HepG2 (cell line): ENCODE measurements around the gene DOCK11. TPM values are rescaled to one million over a fixed set of nuclear protein-coding genes. Genes with fewer than 3 reads are reported as not detected.

ENCODE experiments used
- ATAC-seq: fragments of 200-7000 bp; cut with Tn5 transposase; 3 replicates; pipeline ENCODE4 v1.9.1; 2020; ENCODE audit warnings: mild to moderate bottlenecking, moderate library complexity
- BruUV-seq: library from RNA; stranded (reverse); fragments of 400-500 nt; replicated peaks from 2 replicates; lab custom pipeline; 2021; lab: Mats Ljungman, UMichigan
- CTCF ChIA-PET: fragments of 300-600 bp; formaldehyde crosslinking; extraction: SDS; loops from one replicate; lab custom pipeline; 2021; ENCODE audit warnings: low total read pairs, inconsistent platforms, low intra/inter-chr PET ratio; lab: Yijun Ruan, JAX
- POLR2A ChIA-PET: fragments of 350-600 bp; sonication (Branson Sonifier 250); formaldehyde crosslinking; loops from one replicate; lab custom pipeline; 2020; ENCODE audit warnings: antibody characterized with exemption, inconsistent platforms; lab: Yijun Ruan, JAX
- DNase-seq: peaks from one replicate; pipeline ENCODE4 v3.0.0-alpha.2; 2015; ENCODE audit warnings: low spot score
- FAIRE-seq: peaks from 3 replicates; lab custom pipeline; 2011; peaks lifted over from hg19 to GRCh38; lab: Jason Lieb, UNC
- H2AFZ ChIP-seq: one replicate; pipeline ENCODE4 v1.6.1; 2011; ENCODE audit warnings: low read length, inconsistent platforms
- H3K27ac ChIP-seq: fragments of 300-600 bp; 3 replicates; pipeline ENCODE4 v1.8.0; 2011; ENCODE audit warnings: mixed run types, mild to moderate bottlenecking, mixed read lengths, low read length, inconsistent platforms; ENCODE audit not compliant: insufficient read depth; ENCODE audit errors: extremely low read length
- H3K27me3 ChIP-seq, 2 experiments: fragments of 200-600 bp in 1 of 2; 2 replicates in 1 of 2; 3 replicates in 1 of 2; pipeline versions ENCODE4 v1.6.0 to v1.8.0; 2011; ENCODE audit warnings: low read length in 2 of 2, mild to moderate bottlenecking in 2 of 2, moderate library complexity in 2 of 2, inconsistent platforms in 1 of 2; ENCODE audit not compliant: insufficient read depth in 2 of 2, control insufficient read depth in 1 of 2
- H3K36me3 ChIP-seq, 2 experiments: fragments of 200-600 bp in 1 of 2; replicated peaks in 1 of 2; 2 replicates in 1 of 2; 3 replicates in 1 of 2; pipeline versions ENCODE4 v1.5.1 to v1.8.0; 2011; ENCODE audit warnings: low read length in 2 of 2, inconsistent platforms in 1 of 2; ENCODE audit not compliant: insufficient read depth in 2 of 2, control insufficient read depth in 1 of 2
- H3K4me1 ChIP-seq: 2 replicates; pipeline ENCODE4 v1.5.1; 2012; ENCODE audit warnings: low read length, inconsistent platforms; ENCODE audit not compliant: insufficient read depth
- H3K4me2 ChIP-seq: 2 replicates; pipeline ENCODE4 v1.6.0; 2011; ENCODE audit warnings: low read depth, low read length, inconsistent platforms
- H3K4me3 ChIP-seq, 3 experiments: fragments of 200-600 bp in 1 of 3; sonication (generic), shearing (Covaris generic) in 1 of 3; replicated peaks in 1 of 3; 2 replicates each; pipeline ENCODE4 v1.5.1; 2011 to 2016; ENCODE audit warnings: low read length in 3 of 3, inconsistent platforms in 2 of 3, low read depth in 2 of 3, mild to moderate bottlenecking in 2 of 3, control low read depth in 1 of 3, mixed read lengths in 1 of 3; ENCODE audit not compliant: insufficient read depth in 1 of 3
- H3K79me2 ChIP-seq: one replicate; pipeline ENCODE4 v1.6.1; 2011; ENCODE audit warnings: low read length, inconsistent platforms; ENCODE audit not compliant: insufficient read depth
- H3K9ac ChIP-seq: 2 replicates; pipeline ENCODE4 v1.6.0; 2011; ENCODE audit warnings: mild to moderate bottlenecking, low read depth, low read length, inconsistent platforms; ENCODE audit not compliant: insufficient read depth
- H3K9me3 ChIP-seq: 2 replicates; pipeline ENCODE4 v1.5.1; 2012; ENCODE audit warnings: mild to moderate bottlenecking, low read length
- H4K20me1 ChIP-seq: 2 replicates; pipeline ENCODE4 v1.6.0; 2011; ENCODE audit warnings: inconsistent platforms, mild to moderate bottlenecking, low read length, moderate library complexity; ENCODE audit not compliant: insufficient read depth
- ARNT ChIP-seq: fragments of 450-650 bp; IDR thresholded peaks from 2 replicates; pipeline ENCODE4 v1.6.1; 2017
- CEBPB ChIP-seq: IDR thresholded peaks from 2 replicates; pipeline ENCODE4 v1.6.1; 2011; ENCODE audit warnings: low read depth, low read length, improper control_type of control experiment, borderline replicate concordance
- POLR2AphosphoS2 ChIP-seq: IDR thresholded peaks from 2 replicates; pipeline ENCODE4 v1.6.1; 2011; ENCODE audit warnings: low read depth, low read length, improper control_type of control experiment
- RAD21 ChIP-seq: fragments of 450-650 bp; formaldehyde crosslinking; IDR thresholded peaks from 2 replicates; pipeline ENCODE4 v1.5.0; 2020; ENCODE audit warnings: mild to moderate bottlenecking
- SMC3 ChIP-seq: IDR thresholded peaks from 2 replicates; pipeline ENCODE4 v1.6.1; 2011; ENCODE audit warnings: low read length, improper control_type of control experiment
- STAG1 ChIP-seq: sonication (generic); formaldehyde crosslinking; IDR thresholded peaks from 2 replicates; pipeline ENCODE4 v1.4.0; 2020; ENCODE audit warnings: missing genetic modification reagents
- ZMYM4 ChIP-seq: sonication (generic); formaldehyde crosslinking; IDR thresholded peaks from 2 replicates; pipeline ENCODE4 v1.8.1; 2023; ENCODE audit warnings: mild to moderate bottlenecking, missing genetic modification reagents
- ZNF644 ChIP-seq: IDR thresholded peaks from 2 replicates; pipeline ENCODE4 v1.6.1; 2016; ENCODE audit warnings: low read depth
- ZNF75D ChIP-seq: sonication (generic); formaldehyde crosslinking; IDR thresholded peaks from 2 replicates; pipeline ENCODE4 v1.8.1; 2023; ENCODE audit warnings: missing genetic modification reagents, mild to moderate bottlenecking, borderline replicate concordance
- WGBS: methylation state at CpG from one replicate; pipeline ENCODE4 v1.1.6; 2017; ENCODE audit warnings: low lambda C conversion rate; 5-methylcytosine and 5-hydroxymethylcytosine counted together
- in situ Hi-C: cut with HindIII; loops from 2 replicates; pipeline ENCODE4 v1.10.0; 2017; ENCODE audit warnings: low pct_unique_long_range_greater_than_20kb; ENCODE audit not compliant: extremely low pct_ligation_motif_present
- intact Hi-C: fragments of 100-400 bp; cut with micrococcal nuclease; formaldehyde crosslinking; loops from one replicate; pipeline ENCODE4 v1.10.0; 2022; ENCODE audit not compliant: unreplicated experiment
- polyA plus RNA-seq, 8 experiments: library from polyadenylated mRNA; depleted of rRNA in 3 of 8; stranded (reverse) in 7 of 8; unstranded in 1 of 8; fragments of >200 nt; fragmentation: Illumina TruSeq in 4 of 8; extraction: Trizol in 4 of 8; gene quantifications; 2 replicates each; pipeline versions ENCODE4 v1.2.1 to v1.2.3, GENCODE V29; 2011 to 2016; ENCODE audit warnings: low read depth in 4 of 8, missing spikeins in 1 of 8, mixed read lengths in 1 of 8; ENCODE audit not compliant: insufficient read depth in 1 of 8
- total RNA-seq, 5 experiments: library from RNA; depleted of rRNA; stranded (reverse); fragments of >200 nt; fragmentation: Illumina TruSeq; extraction: Trizol; gene quantifications; 2 replicates each; pipeline ENCODE4 v1.2.3, GENCODE V29; 2016; ENCODE audit warnings: low read depth in 1 of 5
- TF ChIP-seq, protein P1 (sequence below): sonication (generic); formaldehyde crosslinking; IDR thresholded peaks from 2 replicates; pipeline ENCODE4 v1.5.0; 2020; ENCODE audit warnings: mild to moderate bottlenecking, missing genetic modification reagents, moderate library complexity
- TF ChIP-seq, protein P2 (sequence below): sonication (generic); formaldehyde crosslinking; IDR thresholded peaks from 2 replicates; pipeline ENCODE4 v1.4.0; 2020; ENCODE audit warnings: mild to moderate bottlenecking, missing genetic modification reagents

The DOCK11 gene
- total and polyA plus RNA-seq, 2 of the 13 experiments (the other 11 are each of a cell fraction or from before 2014, with no cell fraction given): 0.02 to 0.12 TPM

DNA sequence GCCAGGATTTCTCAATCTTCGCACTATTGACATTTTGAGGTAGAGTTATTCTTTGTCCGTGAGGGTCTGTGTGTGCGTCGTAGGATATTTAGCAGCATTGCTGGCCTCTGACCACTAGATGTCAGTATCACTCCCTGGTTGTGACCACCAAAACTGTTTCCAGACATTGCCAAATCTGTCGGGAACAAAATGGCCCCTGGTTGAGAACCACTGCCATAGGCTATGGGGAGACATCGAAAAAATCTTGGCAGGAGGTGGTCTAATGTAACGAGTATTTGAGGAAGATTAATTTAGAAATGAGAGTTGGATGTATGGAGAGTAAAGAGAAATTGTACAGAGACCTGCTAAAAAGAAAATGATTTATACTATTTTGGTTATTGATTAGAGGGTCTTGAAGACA is 108.4 kb downstream of the DOCK11 start:
- ChIA-PET POLR2A (no interaction called here), CTCF (interaction anchor here (1.4 kb wide), 1 partner anchor 203 kb away, joined by 9 read pairs; no protein-coding TSS in a partner anchor)
- Histone ChIP-seq H3K9me3 (no peaks in the 10 kb centered on the region), H3K27ac (no peak overlapping the region), H3K36me3 (no peaks in the 10 kb centered on the region), H3K9ac (no peak overlapping the region), H3K4me1 (no peaks in the 10 kb centered on the region), H4K20me1 (no peaks in the 10 kb centered on the region), H3K4me2 (0 out of 2 replicates have a peak overlapping the region, but pooled peaks have one; percentile 32), H3K79me2 (no peaks in the 10 kb centered on the region), H2AFZ (no peak overlapping the region), H3K4me3 (no peak overlapping the region), H3K27me3 (no peaks in the 10 kb centered on the region)
- ATAC-seq: peak; percentile 64
- WGBS: 0% methylated on average over 5 of the region's 7 CpGs
- no TSS peak for BruUV-seq
- intact Hi-C loops: loop anchor here (1.0 kb wide), 1 partner anchor 203 kb away; no protein-coding TSS in a partner anchor
- DNase-seq: peak; percentile 50
- TF ChIP-seq RAD21 (CRISPR knock-in tag): peak; percentile 40; the same call in 1 of the 2 replicates
- TF ChIP-seq ZNF75D (CRISPR knock-in tag): no peak
- TF ChIP-seq, protein P1, sequence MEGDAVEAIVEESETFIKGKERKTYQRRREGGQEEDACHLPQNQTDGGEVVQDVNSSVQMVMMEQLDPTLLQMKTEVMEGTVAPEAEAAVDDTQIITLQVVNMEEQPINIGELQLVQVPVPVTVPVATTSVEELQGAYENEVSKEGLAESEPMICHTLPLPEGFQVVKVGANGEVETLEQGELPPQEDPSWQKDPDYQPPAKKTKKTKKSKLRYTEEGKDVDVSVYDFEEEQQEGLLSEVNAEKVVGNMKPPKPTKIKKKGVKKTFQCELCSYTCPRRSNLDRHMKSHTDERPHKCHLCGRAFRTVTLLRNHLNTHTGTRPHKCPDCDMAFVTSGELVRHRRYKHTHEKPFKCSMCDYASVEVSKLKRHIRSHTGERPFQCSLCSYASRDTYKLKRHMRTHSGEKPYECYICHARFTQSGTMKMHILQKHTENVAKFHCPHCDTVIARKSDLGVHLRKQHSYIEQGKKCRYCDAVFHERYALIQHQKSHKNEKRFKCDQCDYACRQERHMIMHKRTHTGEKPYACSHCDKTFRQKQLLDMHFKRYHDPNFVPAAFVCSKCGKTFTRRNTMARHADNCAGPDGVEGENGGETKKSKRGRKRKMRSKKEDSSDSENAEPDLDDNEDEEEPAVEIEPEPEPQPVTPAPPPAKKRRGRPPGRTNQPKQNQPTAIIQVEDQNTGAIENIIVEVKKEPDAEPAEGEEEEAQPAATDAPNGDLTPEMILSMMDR (CRISPR knock-in tag): peak; percentile 76
- peak; percentile 47; the same call in 1 of the 2 replicates for TF ChIP-seq SMC3
- TF ChIP-seq, protein P2, sequence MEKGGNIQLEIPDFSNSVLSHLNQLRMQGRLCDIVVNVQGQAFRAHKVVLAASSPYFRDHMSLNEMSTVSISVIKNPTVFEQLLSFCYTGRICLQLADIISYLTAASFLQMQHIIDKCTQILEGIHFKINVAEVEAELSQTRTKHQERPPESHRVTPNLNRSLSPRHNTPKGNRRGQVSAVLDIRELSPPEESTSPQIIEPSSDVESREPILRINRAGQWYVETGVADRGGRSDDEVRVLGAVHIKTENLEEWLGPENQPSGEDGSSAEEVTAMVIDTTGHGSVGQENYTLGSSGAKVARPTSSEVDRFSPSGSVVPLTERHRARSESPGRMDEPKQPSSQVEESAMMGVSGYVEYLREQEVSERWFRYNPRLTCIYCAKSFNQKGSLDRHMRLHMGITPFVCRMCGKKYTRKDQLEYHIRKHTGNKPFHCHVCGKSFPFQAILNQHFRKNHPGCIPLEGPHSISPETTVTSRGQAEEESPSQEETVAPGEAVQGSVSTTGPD (CRISPR knock-in tag): peak; percentile 64
- TF ChIP-seq ZNF644 (CRISPR knock-in tag): peak; percentile 56; the same call in 1 of the 2 replicates
- no peak for TF ChIP-seq POLR2AphosphoS2
- no peak for TF ChIP-seq ARNT
- TF ChIP-seq CEBPB: peak; percentile 15; the same call in 1 of the 2 replicates
- TF ChIP-seq ZMYM4 (CRISPR knock-in tag): no peak
- peak; percentile 67 for TF ChIP-seq STAG1 (CRISPR knock-in tag)
- in situ Hi-C loops: no loop called here
- FAIRE-seq: peak; percentile 88
